Ishikawa (cell line): ENCODE results near the gene AFDN.
A peak's percentile ranks its signal among the peaks of the same experiment; 100 is the strongest.

Experiments
- CEBPB ChIP-seq: IDR thresholded peaks from 2 replicates; pipeline ENCODE4 v1.6.1; 2012
- CREB1 ChIP-seq: IDR thresholded peaks from 2 replicates; pipeline ENCODE4 v1.6.1; 2012; ENCODE audit warnings: low read depth
- EGR1 ChIP-seq: IDR thresholded peaks from 2 replicates; pipeline ENCODE4 v1.6.1; 2012
- EP300 ChIP-seq: IDR thresholded peaks from 2 replicates; pipeline ENCODE4 v1.6.1; 2012; ENCODE audit warnings: borderline replicate concordance
- FOXM1 ChIP-seq: IDR thresholded peaks from 2 replicates; pipeline ENCODE4 v1.6.1; 2012; ENCODE audit warnings: low read depth, borderline replicate concordance
- NFIC ChIP-seq: IDR thresholded peaks from 2 replicates; pipeline ENCODE4 v1.6.1; 2012
- RAD21 ChIP-seq: IDR thresholded peaks from 2 replicates; pipeline ENCODE4 v1.6.1; 2012; ENCODE audit warnings: low read depth
- TAF1 ChIP-seq: IDR thresholded peaks from 2 replicates; pipeline ENCODE4 v1.6.1; 2012; ENCODE audit warnings: low read depth, mild to moderate bottlenecking
- TCF12 ChIP-seq: IDR thresholded peaks from 2 replicates; pipeline ENCODE4 v1.6.1; 2012; ENCODE audit warnings: low read depth
- TEAD4 ChIP-seq: IDR thresholded peaks from 2 replicates; pipeline ENCODE4 v1.6.1; 2012
- YY1 ChIP-seq: IDR thresholded peaks from 2 replicates; pipeline ENCODE4 v1.6.1; 2012; ENCODE audit warnings: low read depth
- ZBTB7A ChIP-seq: IDR thresholded peaks from 2 replicates; pipeline ENCODE4 v1.6.1; 2012; ENCODE audit warnings: low read depth
- TF ChIP-seq, protein P1 (sequence below): IDR thresholded peaks from 2 replicates; pipeline ENCODE4 v1.6.1; 2012; ENCODE audit warnings: low read depth, mild to moderate bottlenecking
- TF ChIP-seq, protein P2 (sequence below): IDR thresholded peaks from 2 replicates; pipeline ENCODE4 v1.6.1; 2012
- TF ChIP-seq, protein P3 (sequence below): IDR thresholded peaks from 2 replicates; pipeline ENCODE4 v1.6.1; 2012

Gene AFDN, protein sequence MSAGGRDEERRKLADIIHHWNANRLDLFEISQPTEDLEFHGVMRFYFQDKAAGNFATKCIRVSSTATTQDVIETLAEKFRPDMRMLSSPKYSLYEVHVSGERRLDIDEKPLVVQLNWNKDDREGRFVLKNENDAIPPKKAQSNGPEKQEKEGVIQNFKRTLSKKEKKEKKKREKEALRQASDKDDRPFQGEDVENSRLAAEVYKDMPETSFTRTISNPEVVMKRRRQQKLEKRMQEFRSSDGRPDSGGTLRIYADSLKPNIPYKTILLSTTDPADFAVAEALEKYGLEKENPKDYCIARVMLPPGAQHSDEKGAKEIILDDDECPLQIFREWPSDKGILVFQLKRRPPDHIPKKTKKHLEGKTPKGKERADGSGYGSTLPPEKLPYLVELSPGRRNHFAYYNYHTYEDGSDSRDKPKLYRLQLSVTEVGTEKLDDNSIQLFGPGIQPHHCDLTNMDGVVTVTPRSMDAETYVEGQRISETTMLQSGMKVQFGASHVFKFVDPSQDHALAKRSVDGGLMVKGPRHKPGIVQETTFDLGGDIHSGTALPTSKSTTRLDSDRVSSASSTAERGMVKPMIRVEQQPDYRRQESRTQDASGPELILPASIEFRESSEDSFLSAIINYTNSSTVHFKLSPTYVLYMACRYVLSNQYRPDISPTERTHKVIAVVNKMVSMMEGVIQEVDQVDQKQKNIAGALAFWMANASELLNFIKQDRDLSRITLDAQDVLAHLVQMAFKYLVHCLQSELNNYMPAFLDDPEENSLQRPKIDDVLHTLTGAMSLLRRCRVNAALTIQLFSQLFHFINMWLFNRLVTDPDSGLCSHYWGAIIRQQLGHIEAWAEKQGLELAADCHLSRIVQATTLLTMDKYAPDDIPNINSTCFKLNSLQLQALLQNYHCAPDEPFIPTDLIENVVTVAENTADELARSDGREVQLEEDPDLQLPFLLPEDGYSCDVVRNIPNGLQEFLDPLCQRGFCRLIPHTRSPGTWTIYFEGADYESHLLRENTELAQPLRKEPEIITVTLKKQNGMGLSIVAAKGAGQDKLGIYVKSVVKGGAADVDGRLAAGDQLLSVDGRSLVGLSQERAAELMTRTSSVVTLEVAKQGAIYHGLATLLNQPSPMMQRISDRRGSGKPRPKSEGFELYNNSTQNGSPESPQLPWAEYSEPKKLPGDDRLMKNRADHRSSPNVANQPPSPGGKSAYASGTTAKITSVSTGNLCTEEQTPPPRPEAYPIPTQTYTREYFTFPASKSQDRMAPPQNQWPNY (N-terminal part only)

DNA sequence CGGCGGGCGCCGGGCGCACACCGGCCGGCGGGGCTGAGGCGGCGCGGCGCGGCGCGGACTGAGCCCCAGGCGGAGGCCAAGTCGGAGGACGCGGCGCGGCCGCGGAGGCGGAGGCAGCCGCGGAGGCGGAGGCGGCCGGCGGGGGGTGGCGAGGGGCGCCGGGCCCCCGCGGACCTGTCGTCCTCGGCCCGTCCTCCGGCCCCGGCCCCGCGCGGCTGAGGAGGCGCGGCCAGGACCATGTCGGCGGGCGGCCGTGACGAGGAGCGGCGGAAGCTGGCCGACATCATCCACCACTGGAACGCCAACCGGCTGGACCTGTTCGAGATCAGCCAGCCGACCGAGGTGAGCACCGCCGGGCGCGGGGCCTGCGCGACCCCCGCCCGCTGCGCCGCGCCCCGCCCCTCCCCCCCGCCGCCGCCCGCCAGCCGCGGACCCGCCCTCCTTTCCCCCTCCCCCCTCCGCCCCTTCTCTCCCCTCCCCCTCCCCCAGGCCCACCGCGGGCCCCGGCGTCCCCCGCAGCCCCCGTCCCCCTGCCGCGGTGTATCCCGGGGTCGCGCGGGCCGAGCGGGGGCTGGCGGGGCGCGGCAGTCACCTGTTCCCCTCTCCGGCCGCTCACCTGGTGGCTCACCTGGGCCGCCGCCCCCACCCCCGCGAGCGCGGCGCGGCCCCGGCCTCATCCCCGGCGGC is at the start of gene AFDN:
TSS of gene AFDN (plus strand) at position 16 of the 687 bp plus-strand sequence. CDS start at position 238, 222 bp downstream.
- TF ChIP-seq YY1 (0 out of 2 replicates have a peak, but pooled peaks have one; percentile 18), TAF1 (0 out of 2 replicates have a peak, but pooled peaks have one; percentile 23), EP300 (no peak)

DNA sequence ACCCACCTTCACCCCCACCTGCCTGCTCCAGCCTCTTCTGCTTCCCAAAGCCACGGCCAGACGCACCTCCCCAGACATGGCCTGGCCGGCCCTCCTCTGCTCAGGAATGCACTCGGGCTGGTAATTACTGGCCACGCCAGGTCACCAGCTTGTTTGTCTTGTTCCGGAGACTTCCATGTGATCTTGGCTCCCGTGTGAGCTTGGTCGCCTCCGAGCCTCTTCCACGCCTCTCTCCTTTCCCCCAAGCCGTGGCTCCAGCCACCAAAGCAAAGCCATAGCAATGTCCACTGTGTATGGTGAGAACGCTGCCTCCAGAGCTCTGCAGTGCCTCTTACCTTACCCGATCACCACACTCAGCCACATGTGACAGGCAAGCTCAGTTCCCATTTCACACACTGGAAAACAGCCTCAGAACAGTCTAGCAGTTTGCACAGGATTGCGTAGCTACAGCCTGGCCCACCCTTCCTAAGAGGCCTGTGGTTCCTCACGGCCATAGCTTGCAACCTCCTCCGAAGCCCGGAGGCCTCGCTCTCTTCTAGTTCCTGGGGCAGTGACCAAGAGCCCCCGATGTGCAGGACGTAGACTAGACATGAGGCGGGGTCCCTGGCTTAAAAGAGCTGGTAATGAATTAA is 48.1 kb upstream of the AFDN start:
- TF ChIP-seq TEAD4 (peak; percentile 66), TCF12 (no peak)
- TF ChIP-seq, protein P1, sequence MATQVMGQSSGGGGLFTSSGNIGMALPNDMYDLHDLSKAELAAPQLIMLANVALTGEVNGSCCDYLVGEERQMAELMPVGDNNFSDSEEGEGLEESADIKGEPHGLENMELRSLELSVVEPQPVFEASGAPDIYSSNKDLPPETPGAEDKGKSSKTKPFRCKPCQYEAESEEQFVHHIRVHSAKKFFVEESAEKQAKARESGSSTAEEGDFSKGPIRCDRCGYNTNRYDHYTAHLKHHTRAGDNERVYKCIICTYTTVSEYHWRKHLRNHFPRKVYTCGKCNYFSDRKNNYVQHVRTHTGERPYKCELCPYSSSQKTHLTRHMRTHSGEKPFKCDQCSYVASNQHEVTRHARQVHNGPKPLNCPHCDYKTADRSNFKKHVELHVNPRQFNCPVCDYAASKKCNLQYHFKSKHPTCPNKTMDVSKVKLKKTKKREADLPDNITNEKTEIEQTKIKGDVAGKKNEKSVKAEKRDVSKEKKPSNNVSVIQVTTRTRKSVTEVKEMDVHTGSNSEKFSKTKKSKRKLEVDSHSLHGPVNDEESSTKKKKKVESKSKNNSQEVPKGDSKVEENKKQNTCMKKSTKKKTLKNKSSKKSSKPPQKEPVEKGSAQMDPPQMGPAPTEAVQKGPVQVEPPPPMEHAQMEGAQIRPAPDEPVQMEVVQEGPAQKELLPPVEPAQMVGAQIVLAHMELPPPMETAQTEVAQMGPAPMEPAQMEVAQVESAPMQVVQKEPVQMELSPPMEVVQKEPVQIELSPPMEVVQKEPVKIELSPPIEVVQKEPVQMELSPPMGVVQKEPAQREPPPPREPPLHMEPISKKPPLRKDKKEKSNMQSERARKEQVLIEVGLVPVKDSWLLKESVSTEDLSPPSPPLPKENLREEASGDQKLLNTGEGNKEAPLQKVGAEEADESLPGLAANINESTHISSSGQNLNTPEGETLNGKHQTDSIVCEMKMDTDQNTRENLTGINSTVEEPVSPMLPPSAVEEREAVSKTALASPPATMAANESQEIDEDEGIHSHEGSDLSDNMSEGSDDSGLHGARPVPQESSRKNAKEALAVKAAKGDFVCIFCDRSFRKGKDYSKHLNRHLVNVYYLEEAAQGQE, result no peak
- TF ChIP-seq, protein P2, sequence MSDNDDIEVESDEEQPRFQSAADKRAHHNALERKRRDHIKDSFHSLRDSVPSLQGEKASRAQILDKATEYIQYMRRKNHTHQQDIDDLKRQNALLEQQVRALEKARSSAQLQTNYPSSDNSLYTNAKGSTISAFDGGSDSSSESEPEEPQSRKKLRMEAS, result peak; percentile 47
- TF ChIP-seq, protein P3, sequence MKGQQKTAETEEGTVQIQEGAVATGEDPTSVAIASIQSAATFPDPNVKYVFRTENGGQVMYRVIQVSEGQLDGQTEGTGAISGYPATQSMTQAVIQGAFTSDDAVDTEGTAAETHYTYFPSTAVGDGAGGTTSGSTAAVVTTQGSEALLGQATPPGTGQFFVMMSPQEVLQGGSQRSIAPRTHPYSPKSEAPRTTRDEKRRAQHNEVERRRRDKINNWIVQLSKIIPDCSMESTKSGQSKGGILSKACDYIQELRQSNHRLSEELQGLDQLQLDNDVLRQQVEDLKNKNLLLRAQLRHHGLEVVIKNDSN, result peak; percentile 51

DNA sequence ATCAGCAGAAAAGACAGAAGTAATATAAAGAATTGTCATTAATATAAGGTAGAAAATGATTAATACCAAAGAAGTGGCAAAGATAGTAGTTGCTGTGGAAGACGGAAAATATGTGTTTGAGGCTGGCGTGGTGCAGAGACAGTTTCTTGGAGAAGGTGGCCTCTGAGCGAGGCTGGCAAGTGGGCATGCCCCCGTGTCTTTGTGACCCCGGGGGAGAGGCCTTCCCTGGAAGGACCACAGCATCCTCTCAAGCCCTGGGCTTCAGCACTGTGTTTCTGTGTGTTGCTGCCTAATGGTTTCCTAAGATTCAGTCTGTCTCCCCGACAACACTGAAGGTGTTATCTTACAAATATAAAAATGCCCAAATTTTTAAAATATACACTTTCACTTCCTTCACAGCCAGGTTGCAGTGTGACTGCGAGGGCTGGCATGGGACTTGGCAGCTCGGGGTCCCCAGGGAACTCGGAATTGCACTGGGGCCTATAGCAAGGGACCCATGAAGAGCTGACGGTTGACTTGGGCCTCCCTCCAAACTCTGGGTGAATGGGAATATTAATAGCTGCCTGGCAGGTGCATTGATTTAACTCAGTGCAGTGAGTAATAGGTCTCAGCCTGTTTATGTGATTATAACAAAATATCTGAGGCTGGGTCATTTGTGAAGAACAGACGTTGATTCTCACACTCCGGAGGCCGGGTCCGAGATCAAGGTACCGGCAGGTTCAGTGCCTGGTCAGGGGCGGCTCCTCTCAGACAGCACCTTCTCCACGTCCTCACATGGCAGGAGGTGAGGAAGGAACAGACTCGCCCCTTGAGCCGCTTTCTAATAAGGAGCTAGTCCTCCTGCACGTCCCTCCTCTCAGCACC is 47.4 kb upstream of the AFDN start:
- TF ChIP-seq EGR1 (no peak), TAF1 (no peak), EP300 (no peak), YY1 (no peak), RAD21 (no peak), FOXM1 (no peak), NFIC (no peak), ZBTB7A (no peak), CEBPB (no peak), TCF12 (no peak), CREB1 (no peak), TEAD4 (no peak)
- TF ChIP-seq, protein P3, result no peak
- TF ChIP-seq, protein P1, result no peak
- TF ChIP-seq, protein P2, result no peak
